Liver (tissue), 3 donors: ENCODE measurements around the gene FAM228B.

Experiments
- EGR1 ChIP-seq, 2 donors: IDR thresholded peaks; 2 replicates each; pipeline ENCODE4 v1.6.1; 2016 to 2018; ENCODE audit warnings: antibody characterized with exemption in 2 of 2, low read depth in 2 of 2
- GABPA ChIP-seq, 2 donors: IDR thresholded peaks in 1 of 2; conservative IDR thresholded peaks in 1 of 2; 2 replicates each; pipeline ENCODE4 v1.6.1; 2016; ENCODE audit warnings: antibody characterized with exemption in 2 of 2, mild to moderate bottlenecking in 1 of 2, moderate library complexity in 1 of 2
- JUND ChIP-seq, 2 donors: IDR thresholded peaks; 2 replicates each; pipeline ENCODE4 v1.6.1; 2016; ENCODE audit warnings: antibody characterized with exemption in 2 of 2
- NR2F2 ChIP-seq: IDR thresholded peaks from 2 replicates; pipeline ENCODE4 v1.6.1; 2016; ENCODE audit warnings: antibody characterized with exemption
- RAD21 ChIP-seq, 2 donors: IDR thresholded peaks; 2 replicates each; pipeline ENCODE4 v1.6.1; 2016; ENCODE audit warnings: antibody characterized with exemption in 2 of 2, mild to moderate bottlenecking in 2 of 2
- SP1 ChIP-seq: IDR thresholded peaks from 2 replicates; pipeline ENCODE4 v1.6.1; 2018; ENCODE audit warnings: antibody characterized with exemption, mild to moderate bottlenecking
- TAF1 ChIP-seq: conservative IDR thresholded peaks from 2 replicates; pipeline ENCODE4 v1.6.1; 2016; ENCODE audit warnings: antibody characterized with exemption, mild to moderate bottlenecking
- TF ChIP-seq, protein P1 (sequence below): fragments of 150-350 bp; IDR thresholded peaks from 2 replicates; pipeline ENCODE4 v1.5.1; 2017; ENCODE audit warnings: improper control_type of control experiment, low read depth, low read length; ENCODE audit not compliant: missing input control
- TF ChIP-seq, protein P2 (sequence below): IDR thresholded peaks from 2 replicates; pipeline ENCODE4 v1.6.1; 2016; ENCODE audit warnings: antibody characterized with exemption, mild to moderate bottlenecking
- TF ChIP-seq, protein P3 (sequence below): IDR thresholded peaks from 2 replicates; pipeline ENCODE4 v1.6.1; 2016; ENCODE audit warnings: antibody characterized with exemption
- TF ChIP-seq, protein P4 (sequence below): IDR thresholded peaks from 2 replicates; pipeline ENCODE4 v1.6.1; 2016; ENCODE audit warnings: antibody characterized with exemption
- TF ChIP-seq, protein P5 (sequence below): IDR thresholded peaks from 2 replicates; pipeline ENCODE4 v1.6.1; 2016; ENCODE audit warnings: antibody characterized with exemption
- donor health status: healthy.
- donor health status: healthy.

DNA sequence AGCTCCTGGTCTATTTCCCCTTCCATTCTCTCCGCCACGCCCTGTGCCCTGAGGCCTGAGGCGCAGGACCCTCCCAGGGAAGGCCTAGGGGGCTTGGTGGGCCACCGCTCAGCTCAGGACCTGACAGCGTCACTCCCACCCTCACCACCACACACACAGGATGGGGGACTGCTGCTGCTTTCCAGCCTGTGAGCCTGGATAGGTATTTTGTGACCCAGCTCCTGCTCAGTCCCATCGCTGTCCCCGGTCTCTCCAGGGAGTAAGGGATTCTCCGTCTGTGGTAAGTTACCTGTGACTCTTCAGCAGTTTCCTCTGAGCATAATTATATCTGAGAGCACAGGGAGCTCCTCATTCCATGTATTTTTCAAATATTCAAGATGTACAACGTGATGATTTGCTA lies 67.9 kb downstream of the FAM228B start:
- TF ChIP-seq, protein P1, sequence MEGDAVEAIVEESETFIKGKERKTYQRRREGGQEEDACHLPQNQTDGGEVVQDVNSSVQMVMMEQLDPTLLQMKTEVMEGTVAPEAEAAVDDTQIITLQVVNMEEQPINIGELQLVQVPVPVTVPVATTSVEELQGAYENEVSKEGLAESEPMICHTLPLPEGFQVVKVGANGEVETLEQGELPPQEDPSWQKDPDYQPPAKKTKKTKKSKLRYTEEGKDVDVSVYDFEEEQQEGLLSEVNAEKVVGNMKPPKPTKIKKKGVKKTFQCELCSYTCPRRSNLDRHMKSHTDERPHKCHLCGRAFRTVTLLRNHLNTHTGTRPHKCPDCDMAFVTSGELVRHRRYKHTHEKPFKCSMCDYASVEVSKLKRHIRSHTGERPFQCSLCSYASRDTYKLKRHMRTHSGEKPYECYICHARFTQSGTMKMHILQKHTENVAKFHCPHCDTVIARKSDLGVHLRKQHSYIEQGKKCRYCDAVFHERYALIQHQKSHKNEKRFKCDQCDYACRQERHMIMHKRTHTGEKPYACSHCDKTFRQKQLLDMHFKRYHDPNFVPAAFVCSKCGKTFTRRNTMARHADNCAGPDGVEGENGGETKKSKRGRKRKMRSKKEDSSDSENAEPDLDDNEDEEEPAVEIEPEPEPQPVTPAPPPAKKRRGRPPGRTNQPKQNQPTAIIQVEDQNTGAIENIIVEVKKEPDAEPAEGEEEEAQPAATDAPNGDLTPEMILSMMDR = no peak
- TF ChIP-seq, protein P2, sequence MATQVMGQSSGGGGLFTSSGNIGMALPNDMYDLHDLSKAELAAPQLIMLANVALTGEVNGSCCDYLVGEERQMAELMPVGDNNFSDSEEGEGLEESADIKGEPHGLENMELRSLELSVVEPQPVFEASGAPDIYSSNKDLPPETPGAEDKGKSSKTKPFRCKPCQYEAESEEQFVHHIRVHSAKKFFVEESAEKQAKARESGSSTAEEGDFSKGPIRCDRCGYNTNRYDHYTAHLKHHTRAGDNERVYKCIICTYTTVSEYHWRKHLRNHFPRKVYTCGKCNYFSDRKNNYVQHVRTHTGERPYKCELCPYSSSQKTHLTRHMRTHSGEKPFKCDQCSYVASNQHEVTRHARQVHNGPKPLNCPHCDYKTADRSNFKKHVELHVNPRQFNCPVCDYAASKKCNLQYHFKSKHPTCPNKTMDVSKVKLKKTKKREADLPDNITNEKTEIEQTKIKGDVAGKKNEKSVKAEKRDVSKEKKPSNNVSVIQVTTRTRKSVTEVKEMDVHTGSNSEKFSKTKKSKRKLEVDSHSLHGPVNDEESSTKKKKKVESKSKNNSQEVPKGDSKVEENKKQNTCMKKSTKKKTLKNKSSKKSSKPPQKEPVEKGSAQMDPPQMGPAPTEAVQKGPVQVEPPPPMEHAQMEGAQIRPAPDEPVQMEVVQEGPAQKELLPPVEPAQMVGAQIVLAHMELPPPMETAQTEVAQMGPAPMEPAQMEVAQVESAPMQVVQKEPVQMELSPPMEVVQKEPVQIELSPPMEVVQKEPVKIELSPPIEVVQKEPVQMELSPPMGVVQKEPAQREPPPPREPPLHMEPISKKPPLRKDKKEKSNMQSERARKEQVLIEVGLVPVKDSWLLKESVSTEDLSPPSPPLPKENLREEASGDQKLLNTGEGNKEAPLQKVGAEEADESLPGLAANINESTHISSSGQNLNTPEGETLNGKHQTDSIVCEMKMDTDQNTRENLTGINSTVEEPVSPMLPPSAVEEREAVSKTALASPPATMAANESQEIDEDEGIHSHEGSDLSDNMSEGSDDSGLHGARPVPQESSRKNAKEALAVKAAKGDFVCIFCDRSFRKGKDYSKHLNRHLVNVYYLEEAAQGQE = no peak
- TF ChIP-seq NR2F2 = no peak
- no peak for TF ChIP-seq JUND (IDR thresholded peaks at IDR 0.05)
- TF ChIP-seq TAF1 = no peak
- no peak for TF ChIP-seq SP1
- TF ChIP-seq RAD21 (IDR thresholded peaks at IDR 0.05) = no peak
- TF ChIP-seq, protein P3, sequence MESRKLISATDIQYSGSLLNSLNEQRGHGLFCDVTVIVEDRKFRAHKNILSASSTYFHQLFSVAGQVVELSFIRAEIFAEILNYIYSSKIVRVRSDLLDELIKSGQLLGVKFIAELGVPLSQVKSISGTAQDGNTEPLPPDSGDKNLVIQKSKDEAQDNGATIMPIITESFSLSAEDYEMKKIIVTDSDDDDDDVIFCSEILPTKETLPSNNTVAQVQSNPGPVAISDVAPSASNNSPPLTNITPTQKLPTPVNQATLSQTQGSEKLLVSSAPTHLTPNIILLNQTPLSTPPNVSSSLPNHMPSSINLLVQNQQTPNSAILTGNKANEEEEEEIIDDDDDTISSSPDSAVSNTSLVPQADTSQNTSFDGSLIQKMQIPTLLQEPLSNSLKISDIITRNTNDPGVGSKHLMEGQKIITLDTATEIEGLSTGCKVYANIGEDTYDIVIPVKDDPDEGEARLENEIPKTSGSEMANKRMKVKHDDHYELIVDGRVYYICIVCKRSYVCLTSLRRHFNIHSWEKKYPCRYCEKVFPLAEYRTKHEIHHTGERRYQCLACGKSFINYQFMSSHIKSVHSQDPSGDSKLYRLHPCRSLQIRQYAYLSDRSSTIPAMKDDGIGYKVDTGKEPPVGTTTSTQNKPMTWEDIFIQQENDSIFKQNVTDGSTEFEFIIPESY = no peak
- TF ChIP-seq, protein P4, sequence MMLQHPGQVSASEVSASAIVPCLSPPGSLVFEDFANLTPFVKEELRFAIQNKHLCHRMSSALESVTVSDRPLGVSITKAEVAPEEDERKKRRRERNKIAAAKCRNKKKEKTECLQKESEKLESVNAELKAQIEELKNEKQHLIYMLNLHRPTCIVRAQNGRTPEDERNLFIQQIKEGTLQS = no peak
- TF ChIP-seq GABPA (IDR thresholded peaks at IDR 0.05 in 1 of 2, conservative IDR thresholded peaks at IDR 0.05 in 1 of 2) = no peak
- TF ChIP-seq, protein P5, sequence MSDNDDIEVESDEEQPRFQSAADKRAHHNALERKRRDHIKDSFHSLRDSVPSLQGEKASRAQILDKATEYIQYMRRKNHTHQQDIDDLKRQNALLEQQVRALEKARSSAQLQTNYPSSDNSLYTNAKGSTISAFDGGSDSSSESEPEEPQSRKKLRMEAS = no peak
- TF ChIP-seq EGR1 (IDR thresholded peaks at IDR 0.05; ENCODE audit: low read depth in 2 of 2) = no peak
